Muscle of leg (tissue), 11 donors: ENCODE data around the gene OPN3. TPM values are rescaled to one million over a fixed set of nuclear protein-coding genes. Genes with fewer than 3 reads are reported as not detected.
"Not testable (repeated sequence)": the region's sequence is repeated elsewhere in the genome, so short reads cannot be mapped to it uniquely, and the experiment has no call there.

Experiments used
- DNase-seq: peaks from one replicate; pipeline ENCODE4 v3.0.0; 2013
- H3K27ac ChIP-seq: one replicate; pipeline ENCODE4 v1.5.1; 2013; ENCODE audit warnings: mild to moderate bottlenecking, low read length, control low read depth
- H3K27me3 ChIP-seq: one replicate; pipeline ENCODE4 v1.6.1; 2013; ENCODE audit warnings: low read length; ENCODE audit not compliant: control insufficient read depth, insufficient read depth
- H3K36me3 ChIP-seq: one replicate; pipeline ENCODE4 v1.6.1; 2013; ENCODE audit warnings: low read length; ENCODE audit not compliant: control insufficient read depth, insufficient read depth
- H3K4me1 ChIP-seq: one replicate; pipeline ENCODE4 v1.6.1; 2013; ENCODE audit warnings: low read length; ENCODE audit not compliant: control insufficient read depth, insufficient read depth
- H3K4me3 ChIP-seq: one replicate; pipeline ENCODE4 v1.5.1; 2013; ENCODE audit warnings: low read length, control low read depth
- H3K9me3 ChIP-seq: replicated peaks from 2 replicates; pipeline ENCODE4 v1.6.1; 2013; ENCODE audit warnings: low read depth, low read length; ENCODE audit not compliant: control insufficient read depth
- WGBS: methylation state at CpG from one replicate; pipeline ENCODE4 v1.1.5; 2013; ENCODE audit warnings: missing lambda C conversion rate; ENCODE audit not compliant: insufficient coverage; 5-methylcytosine and 5-hydroxymethylcytosine counted together
- polyA plus RNA-seq, 8 donors: library from polyadenylated mRNA; unstranded; fragments of 120-200 nt; gene quantifications; one replicate each; pipeline versions ENCODE4 v1.2.1 to v1.2.3, GENCODE V29; 2013; ENCODE audit warnings: inconsistent platforms in 1 of 8, low replicate concordance in 1 of 8; ENCODE audit not compliant: insufficient read length in 8 of 8, insufficient read depth in 1 of 8
- total RNA-seq: library from RNA; stranded (reverse); fragments of 120-200 nt; gene quantifications from one replicate; pipeline ENCODE4 v1.2.4, GENCODE V29; 2013

OPN3 gene
- total and polyA plus RNA-seq, 9 donors: 13.6 to 27.9 (median 19.6) TPM

GRCh38 chr1:241675983-241676382 is 35.8 kb upstream of the OPN3 start:
- no peak overlapping the region for H3K27ac ChIP-seq
- no peaks in the 10 kb centered on the region for H3K4me1 ChIP-seq
- no peak overlapping the region for H3K4me3 ChIP-seq
- DNase-seq: no peak
- no peaks in the 10 kb centered on the region for H3K27me3 ChIP-seq
- no peaks in the 10 kb centered on the region for H3K9me3 ChIP-seq
- no CpG with 5 or more reads among the region's 4 CpGs for WGBS
- no peaks in the 10 kb centered on the region for H3K36me3 ChIP-seq

DNA sequence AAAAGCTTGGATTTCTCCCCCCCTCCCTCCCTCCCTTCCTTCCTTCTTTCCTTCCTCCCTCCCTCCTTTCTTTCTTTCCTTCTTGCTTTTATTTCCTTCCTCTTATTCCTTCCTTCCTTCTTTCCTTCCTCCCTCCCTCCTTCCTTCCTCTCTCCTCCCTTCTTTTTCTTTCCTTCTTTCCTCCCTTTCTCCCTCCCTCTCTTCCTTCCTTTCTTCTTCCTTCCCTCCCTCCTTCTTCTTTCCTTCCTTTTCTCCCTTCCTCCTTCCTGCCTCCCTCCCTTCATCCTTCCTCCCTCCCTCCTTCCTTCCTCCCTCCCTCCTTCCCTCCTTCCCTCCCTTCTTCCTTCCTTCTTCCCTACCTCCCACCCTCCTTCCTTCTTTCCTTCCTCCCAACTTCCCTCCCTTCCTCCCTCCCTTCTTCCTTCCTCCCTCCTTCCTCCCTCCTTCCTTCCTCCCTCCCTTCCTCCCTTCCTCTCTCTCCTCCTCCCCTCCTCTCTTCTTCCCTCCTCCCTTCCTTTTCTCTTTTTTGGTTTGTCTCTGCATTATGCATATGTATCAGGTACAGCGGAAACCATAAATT is 34.7 kb upstream of the OPN3 start:
- WGBS: no CpG with 5 or more reads among the region's 1 CpG
- H3K27ac ChIP-seq: no peak overlapping the region
- H3K4me3 ChIP-seq: no peak overlapping the region
- H3K36me3 ChIP-seq: no peaks in the 10 kb centered on the region
- H3K4me1 ChIP-seq: no peaks in the 10 kb centered on the region
- no peak for DNase-seq
- H3K27me3 ChIP-seq: no peaks in the 10 kb centered on the region
- H3K9me3 ChIP-seq: no peaks in the 10 kb centered on the region

DNA sequence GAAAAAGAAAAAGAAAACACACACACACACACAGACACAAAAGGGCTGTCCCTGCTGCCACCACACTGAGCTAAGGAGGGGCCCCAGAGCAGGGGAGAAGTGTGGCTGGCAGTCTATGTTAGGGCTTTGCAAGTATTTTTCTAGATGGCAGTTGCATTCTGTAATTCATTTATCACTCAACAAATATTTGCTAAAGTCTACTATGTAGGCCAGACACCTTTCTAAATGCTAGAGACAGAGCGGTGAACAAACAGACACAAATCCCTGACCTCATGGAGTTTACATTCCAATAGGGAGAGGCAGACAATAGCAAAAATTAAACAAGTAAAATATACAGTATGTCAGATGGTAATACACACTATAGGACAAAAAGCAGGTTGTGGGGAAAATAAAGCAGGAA is 32.1 kb upstream of the OPN3 start:
- no peaks in the 10 kb centered on the region for H3K9me3 ChIP-seq
- no CpG with 5 or more reads among the region's 1 CpG for WGBS
- H3K27me3 ChIP-seq: no peaks in the 10 kb centered on the region
- H3K4me3 ChIP-seq: no peak overlapping the region
- no peak overlapping the region for H3K27ac ChIP-seq
- no peak for DNase-seq
- H3K36me3 ChIP-seq: no peaks in the 10 kb centered on the region
- no peaks in the 10 kb centered on the region for H3K4me1 ChIP-seq

DNA sequence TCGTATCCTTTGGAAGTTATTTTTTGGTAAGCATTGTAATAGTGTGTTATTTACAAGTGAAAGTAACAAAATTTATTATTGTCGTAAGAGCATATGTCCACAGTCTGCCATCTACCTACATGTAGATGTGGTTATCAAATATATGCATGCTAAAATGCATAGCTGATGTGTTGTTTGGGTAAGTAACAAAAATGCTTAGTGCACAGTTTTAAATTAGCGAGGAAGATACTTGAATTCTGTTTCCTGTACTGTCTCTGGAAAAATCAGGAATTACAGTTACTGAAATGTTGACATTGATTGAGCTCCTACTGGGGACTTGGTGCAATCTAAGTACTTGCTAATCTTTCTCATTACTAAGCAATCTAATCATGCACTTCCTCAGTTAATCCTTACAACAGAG is 26.2 kb upstream of the OPN3 start:
- no peaks in the 10 kb centered on the region for H3K4me1 ChIP-seq
- no peak for DNase-seq
- H3K27me3 ChIP-seq: no peaks in the 10 kb centered on the region
- H3K36me3 ChIP-seq: no peaks in the 10 kb centered on the region
- no CpG with 5 or more reads among the region's 3 CpGs for WGBS
- no peak overlapping the region for H3K4me3 ChIP-seq
- no peak overlapping the region for H3K27ac ChIP-seq
- no peaks in the 10 kb centered on the region for H3K9me3 ChIP-seq

- H3K27ac ChIP-seq: no peak overlapping the region
- no peak for DNase-seq
- H3K4me1 ChIP-seq: no peaks in the 10 kb centered on the region
- H3K9me3 ChIP-seq: no peaks in the 10 kb centered on the region
- WGBS: 72% methylated on average over 2 of the region's 5 CpGs
- H3K4me3 ChIP-seq: no peak overlapping the region
- no peaks in the 10 kb centered on the region for H3K36me3 ChIP-seq
- H3K27me3 ChIP-seq: no peaks in the 10 kb centered on the region
These were observed 20.3 kb upstream of the OPN3 start for GRCh38 chr1:241660424-241660972.

GRCh38 chr1:241659016-241659415 is 18.8 kb upstream of the OPN3 start:
- WGBS: no CpG with 5 or more reads among the region's 2 CpGs
- H3K27me3 ChIP-seq, H3K27ac ChIP-seq, H3K36me3 ChIP-seq, DNase-seq, H3K9me3 ChIP-seq, H3K4me3 ChIP-seq, H3K4me1 ChIP-seq: not testable (repeated sequence)

DNA sequence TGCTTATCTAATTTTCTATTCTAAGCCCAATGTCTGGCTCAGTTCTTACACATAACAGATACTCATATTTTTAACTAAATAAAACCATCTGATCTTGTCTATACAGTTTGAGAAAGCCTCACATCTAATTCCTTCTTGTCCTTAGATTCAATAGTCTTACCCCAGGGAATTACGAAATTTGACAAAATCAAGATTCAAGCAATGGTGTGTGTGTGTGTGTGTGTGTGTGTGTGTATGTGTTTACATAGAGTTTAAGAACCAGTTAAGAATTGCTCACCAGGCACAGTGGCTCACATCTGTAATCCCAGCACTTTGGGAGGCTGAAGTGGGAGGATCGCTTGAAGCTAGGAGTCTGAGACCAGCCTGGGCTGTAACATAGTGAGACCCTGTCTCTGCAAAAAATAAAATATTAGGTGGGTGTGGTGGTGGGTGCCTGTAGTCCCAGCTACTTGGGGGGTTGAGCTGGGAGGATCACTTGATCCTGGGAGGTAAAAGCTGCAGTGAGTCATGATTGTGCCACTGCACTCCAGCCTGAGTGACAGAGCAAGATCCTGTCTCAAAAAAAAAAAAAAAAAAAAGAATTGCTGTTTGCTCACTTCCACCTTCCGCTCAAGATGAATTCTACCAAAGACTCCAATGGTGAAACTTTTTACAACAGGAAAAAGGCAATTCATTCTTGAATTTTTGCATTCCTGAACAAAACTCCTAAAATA is 18.1 kb upstream of the OPN3 start:
- no CpG with 5 or more reads among the region's 3 CpGs for WGBS

GRCh38 chr1:241654641-241655040 is 14.5 kb upstream of the OPN3 start:
- Histone ChIP-seq H3K9me3 (no peaks in the 10 kb centered on the region), H3K27me3 (no peaks in the 10 kb centered on the region), H3K4me3 (no peak overlapping the region), H3K27ac (no peak overlapping the region), H3K4me1 (no peaks in the 10 kb centered on the region), H3K36me3 (no peaks in the 10 kb centered on the region)
- WGBS: no CpG with 5 or more reads among the region's 1 CpG
- DNase-seq: no peak

More for the DNA sequence above, 18.1 kb upstream of the OPN3 start:
- no peaks in the 10 kb centered on the region for H3K4me1 ChIP-seq
- no peaks in the 10 kb centered on the region for H3K9me3 ChIP-seq
- no peak overlapping the region for H3K4me3 ChIP-seq
- H3K27ac ChIP-seq: no peak overlapping the region
- DNase-seq: no peak
- H3K27me3 ChIP-seq: no peaks in the 10 kb centered on the region
- H3K36me3 ChIP-seq: no peaks in the 10 kb centered on the region

DNA sequence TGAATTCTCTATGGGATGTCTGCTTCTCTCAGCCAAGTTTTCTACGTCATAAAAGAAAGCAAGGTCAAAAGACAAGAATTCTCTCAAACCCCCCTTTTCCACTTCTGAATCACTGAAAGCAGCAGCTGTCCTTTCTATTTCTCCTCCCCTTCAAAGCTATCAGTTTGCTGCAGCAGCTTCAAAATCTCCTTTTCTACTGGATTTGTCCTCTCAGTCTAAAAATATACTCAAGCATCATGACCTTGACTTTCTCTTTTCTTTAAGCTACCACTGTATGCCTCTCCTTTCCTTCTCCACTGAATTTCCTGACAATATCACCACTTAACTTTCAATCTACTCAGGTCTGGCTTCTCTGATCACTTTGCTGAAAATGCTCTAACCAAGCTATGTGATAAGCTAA is 13.8 kb upstream of the OPN3 start:
- no peak for DNase-seq
- no peaks in the 10 kb centered on the region for H3K4me1 ChIP-seq
- no peaks in the 10 kb centered on the region for H3K36me3 ChIP-seq
- H3K27me3 ChIP-seq: no peaks in the 10 kb centered on the region
- H3K9me3 ChIP-seq: no peaks in the 10 kb centered on the region
- no peak overlapping the region for H3K4me3 ChIP-seq
- H3K27ac ChIP-seq: no peak overlapping the region
- 40% methylated on average over 1 of the region's 1 CpG for WGBS

- no CpG with 5 or more reads among the region's 4 CpGs for WGBS
- H3K27ac ChIP-seq: no peak within 1 kb of the TSS
- no peaks in the 10 kb centered on the region for H3K36me3 ChIP-seq
- no peaks in the 10 kb centered on the region for H3K9me3 ChIP-seq
- no peak within 1 kb of the TSS for H3K4me3 ChIP-seq
- no peaks in the 10 kb centered on the region for H3K4me1 ChIP-seq
- no peak for DNase-seq
- H3K27me3 ChIP-seq: no peaks in the 10 kb centered on the region
These were observed 11.8 kb upstream of the OPN3 start, which contains the start of gene WDR64 for GRCh38 chr1:241652012-241652411. WDR64 (plus strand) TSS chr1:241652281; CDS start chr1:241652485, 204 bp downstream.
